Nephron progenitor cell (in vitro differentiated cells): ENCODE measurements around the gene COX7A2L.

Experiments used
- DNase-seq: peaks from one replicate; pipeline ENCODE4 v3.0.0; 2021
- H3K27ac Mint-ChIP-seq: 2 replicates; pipeline ENCODE4 v1.8.0; 2021; ENCODE audit warnings: mild to moderate bottlenecking, moderate library complexity, mixed read lengths
- H3K27me3 Mint-ChIP-seq: 2 replicates; pipeline ENCODE4 v1.8.0; 2021; ENCODE audit warnings: mild to moderate bottlenecking, low read depth, mixed read lengths; ENCODE audit not compliant: poor library complexity
- H3K36me3 Mint-ChIP-seq: 2 replicates; pipeline ENCODE4 v1.8.0; 2021; ENCODE audit warnings: low read depth, mixed read lengths
- H3K4me1 Mint-ChIP-seq: 2 replicates; pipeline ENCODE4 v1.8.0; 2021; ENCODE audit warnings: mixed read lengths
- H3K4me3 Mint-ChIP-seq: 2 replicates; pipeline ENCODE4 v1.8.0; 2021; ENCODE audit warnings: mild to moderate bottlenecking, moderate library complexity, mixed read lengths
- H3K9me3 Mint-ChIP-seq: 2 replicates; pipeline ENCODE4 v1.8.0; 2021; ENCODE audit warnings: mild to moderate bottlenecking, moderate library complexity, mixed read lengths
- CTCF ChIP-seq: fragments of 200-600 bp; sonication (generic); IDR thresholded peaks from 2 replicates; pipeline ENCODE4 v1.5.0; 2021; ENCODE audit warnings: antibody characterized with exemption

COX7A2L gene

GRCh38 chr2:42312106-42312505, 48.9 kb downstream of the COX7A2L start:
- Mint-ChIP-seq H3K4me3 (no peak overlapping the region), H3K9me3 (no peaks in the 10 kb centered on the region), H3K4me1 (no peaks in the 10 kb centered on the region), H3K27ac (no peak overlapping the region), H3K27me3 (no peaks in the 10 kb centered on the region), H3K36me3 (peaks cover 28% of the 10 kb centered on the region)
- no peak for DNase-seq
- no peak for TF ChIP-seq CTCF

- Mint-ChIP-seq H3K27me3 (no peaks in the 10 kb centered on the region), H3K4me1 (no peaks in the 10 kb centered on the region)
Measured at GRCh38 chr2:42310007-42310515, 51.0 kb downstream of the COX7A2L start.

GRCh38 chr2:42309366-42309765, 51.7 kb downstream of the COX7A2L start:
- TF ChIP-seq CTCF = no peak
- no peaks in the 10 kb centered on the region for H3K4me1 Mint-ChIP-seq
- no peaks in the 10 kb centered on the region for H3K9me3 Mint-ChIP-seq
- H3K4me3 Mint-ChIP-seq = no peak overlapping the region
- no peaks in the 10 kb centered on the region for H3K27me3 Mint-ChIP-seq
- H3K27ac Mint-ChIP-seq = peak overlapping the region; percentile 26
- H3K36me3 Mint-ChIP-seq = peaks cover 39% of the 10 kb centered on the region
- DNase-seq = no peak

More at GRCh38 chr2:42310007-42310515, 51.0 kb downstream of the COX7A2L start:
- no peak for TF ChIP-seq CTCF
- Mint-ChIP-seq H3K36me3 (peaks cover 42% of the 10 kb centered on the region), H3K4me3 (no peak overlapping the region), H3K27ac (no peak overlapping the region), H3K9me3 (no peaks in the 10 kb centered on the region)
- DNase-seq = no peak

GRCh38 chr2:42307180-42307579, 53.8 kb downstream of the COX7A2L start:
- Mint-ChIP-seq H3K4me1 (no peaks in the 10 kb centered on the region), H3K36me3 (peaks cover 43% of the 10 kb centered on the region), H3K4me3 (no peak overlapping the region), H3K27me3 (no peaks in the 10 kb centered on the region), H3K27ac (peak overlapping the region; percentile 12), H3K9me3 (no peaks in the 10 kb centered on the region)
- no peak for TF ChIP-seq CTCF
- DNase-seq = no peak

- no peak for TF ChIP-seq CTCF
- Mint-ChIP-seq H3K9me3 (no peaks in the 10 kb centered on the region), H3K4me3 (no peak overlapping the region), H3K27me3 (no peaks in the 10 kb centered on the region), H3K27ac (peak overlapping the region; percentile 25), H3K4me1 (no peaks in the 10 kb centered on the region), H3K36me3 (peaks cover 57% of the 10 kb centered on the region)
- DNase-seq = no peak
Measured at GRCh38 chr2:42304059-42304713, 56.8 kb downstream of the COX7A2L start.

GRCh38 chr2:42303252-42303651, 57.8 kb downstream of the COX7A2L start:
- H3K9me3 Mint-ChIP-seq = no peaks in the 10 kb centered on the region

More at GRCh38 chr2:42303252-42303651, 57.8 kb downstream of the COX7A2L start:
- DNase-seq = no peak
- Mint-ChIP-seq H3K27ac (no peak overlapping the region), H3K36me3 (peaks cover 59% of the 10 kb centered on the region), H3K4me3 (no peak overlapping the region), H3K4me1 (no peaks in the 10 kb centered on the region), H3K27me3 (no peaks in the 10 kb centered on the region)
- no peak for TF ChIP-seq CTCF
